ENCODE measurements around the gene ZNF57.

GRCh38 chr19:2933490-2933910 lies 32.8 kb downstream of the ZNF57 start:
- no peak for TF ChIP-seq CTCF (conservative IDR thresholded peaks at IDR 0.05; ENCODE audit: low read depth in 2 of 2)
- no peak for TF ChIP-seq EZH2 (IDR thresholded peaks at IDR 0.05; ENCODE audit: low read depth, unreplicated experiment)
- TF ChIP-seq STAT1 (IDR thresholded peaks at IDR 0.05; ENCODE audit: unreplicated experiment) = no peak
- TF ChIP-seq CREB1 (CRISPR knock-in tag; IDR thresholded peaks at IDR 0.05; ENCODE audit: low read depth) = no peak
- no peak for TF ChIP-seq ETS1 (IDR thresholded peaks at IDR 0.05)
- TF ChIP-seq REST (IDR thresholded peaks at IDR 0.05; ENCODE audit: unreplicated experiment) = no peak
